Chondrocyte (in vitro differentiated cells): ENCODE results near the gene DLX1. TPM values are rescaled to one million over a fixed set of nuclear protein-coding genes. Genes with fewer than 3 reads are reported as not detected.

Source experiments
- DNase-seq: peaks from one replicate; pipeline ENCODE4 v3.0.0; 2021; ENCODE audit warnings: mixed read lengths, low spot score
- H3K27ac Mint-ChIP-seq: one replicate; pipeline ENCODE4 v1.8.0; 2021; ENCODE audit warnings: mild to moderate bottlenecking, moderate library complexity, mixed read lengths; ENCODE audit not compliant: unreplicated experiment
- H3K27me3 Mint-ChIP-seq: 2 replicates; pipeline ENCODE4 v1.8.0; 2021; ENCODE audit warnings: low read depth, mixed read lengths
- H3K36me3 Mint-ChIP-seq: 2 replicates; pipeline ENCODE4 v1.8.0; 2021; ENCODE audit warnings: low read depth, mixed read lengths
- H3K4me1 Mint-ChIP-seq: 2 replicates; pipeline ENCODE4 v1.8.0; 2021; ENCODE audit warnings: low read depth, mild to moderate bottlenecking, mixed read lengths
- H3K4me3 Mint-ChIP-seq: one replicate; pipeline ENCODE4 v1.8.0; 2021; ENCODE audit warnings: mild to moderate bottlenecking, moderate library complexity, mixed read lengths; ENCODE audit not compliant: unreplicated experiment
- H3K9me3 Mint-ChIP-seq: 2 replicates; pipeline ENCODE4 v1.8.0; 2021; ENCODE audit warnings: low read depth, mixed read lengths
- long read RNA-seq: library from polyadenylated mRNA; stranded (forward); transcript quantifications from one replicate; pipeline ENCODE4 v2.0.0, GENCODE V29; 2021
- total RNA-seq: library from RNA; stranded (reverse); gene quantifications from 3 replicates; pipeline ENCODE4 v1.2.1, GENCODE V29; 2021
- TF ChIP-seq, protein P1 (sequence below): fragments of 200-600 bp; sonication (generic); IDR thresholded peaks from 2 replicates; pipeline ENCODE4 v1.5.0; 2021; ENCODE audit warnings: antibody characterized with exemption, mild to moderate bottlenecking, moderate library complexity

Gene DLX1
- 6.7 to 34.2 TPM (median 7.1 TPM) in 3 replicates for total RNA-seq
- long read RNA-seq, transcript DLX1-203 (3 exons, 2,640 nt): major isoform, 5 of 7 reads
- long read RNA-seq, partial matches to known transcripts: 0 of 7 reads
- long read RNA-seq, other reads (novel, unspliced or antisense): 2 of 7 reads

DNA sequence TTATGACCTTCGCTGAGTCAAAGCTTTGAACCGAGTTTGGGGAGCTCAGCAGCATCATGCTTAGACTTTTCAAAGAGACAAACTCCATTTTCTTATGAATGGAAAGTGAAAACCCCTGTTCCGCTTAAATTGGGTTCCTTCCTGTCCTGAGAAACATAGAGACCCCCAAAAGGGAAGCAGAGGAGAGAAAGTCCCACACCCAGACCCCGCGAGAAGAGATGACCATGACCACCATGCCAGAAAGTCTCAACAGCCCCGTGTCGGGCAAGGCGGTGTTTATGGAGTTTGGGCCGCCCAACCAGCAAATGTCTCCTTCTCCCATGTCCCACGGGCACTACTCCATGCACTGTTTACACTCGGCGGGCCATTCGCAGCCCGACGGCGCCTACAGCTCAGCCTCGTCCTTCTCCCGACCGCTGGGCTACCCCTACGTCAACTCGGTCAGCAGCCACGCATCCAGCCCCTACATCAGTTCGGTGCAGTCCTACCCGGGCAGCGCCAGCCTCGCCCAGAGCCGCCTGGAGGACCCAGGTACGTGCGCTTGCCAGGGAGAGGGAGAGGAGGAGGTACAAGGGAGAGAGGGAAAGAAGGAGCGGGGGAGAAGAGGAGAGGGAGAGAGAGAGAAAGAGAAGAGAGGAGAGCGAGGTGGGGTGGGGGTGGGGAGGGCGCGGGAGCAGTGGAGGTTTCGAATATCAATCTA lies at the start of gene DLX1:
TSS of gene DLX1 (plus strand) at position 48 of the 700 bp plus-strand sequence. CDS start at position 219, 171 bp downstream.
- peaks cover 7% of the 10 kb centered on the region for H3K27me3 Mint-ChIP-seq
- H3K9me3 Mint-ChIP-seq: no peaks in the 10 kb centered on the region
- peak within 1 kb of the TSS; percentile 98 for H3K4me3 Mint-ChIP-seq
- TF ChIP-seq, protein P1, sequence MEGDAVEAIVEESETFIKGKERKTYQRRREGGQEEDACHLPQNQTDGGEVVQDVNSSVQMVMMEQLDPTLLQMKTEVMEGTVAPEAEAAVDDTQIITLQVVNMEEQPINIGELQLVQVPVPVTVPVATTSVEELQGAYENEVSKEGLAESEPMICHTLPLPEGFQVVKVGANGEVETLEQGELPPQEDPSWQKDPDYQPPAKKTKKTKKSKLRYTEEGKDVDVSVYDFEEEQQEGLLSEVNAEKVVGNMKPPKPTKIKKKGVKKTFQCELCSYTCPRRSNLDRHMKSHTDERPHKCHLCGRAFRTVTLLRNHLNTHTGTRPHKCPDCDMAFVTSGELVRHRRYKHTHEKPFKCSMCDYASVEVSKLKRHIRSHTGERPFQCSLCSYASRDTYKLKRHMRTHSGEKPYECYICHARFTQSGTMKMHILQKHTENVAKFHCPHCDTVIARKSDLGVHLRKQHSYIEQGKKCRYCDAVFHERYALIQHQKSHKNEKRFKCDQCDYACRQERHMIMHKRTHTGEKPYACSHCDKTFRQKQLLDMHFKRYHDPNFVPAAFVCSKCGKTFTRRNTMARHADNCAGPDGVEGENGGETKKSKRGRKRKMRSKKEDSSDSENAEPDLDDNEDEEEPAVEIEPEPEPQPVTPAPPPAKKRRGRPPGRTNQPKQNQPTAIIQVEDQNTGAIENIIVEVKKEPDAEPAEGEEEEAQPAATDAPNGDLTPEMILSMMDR: no peak
- DNase-seq: no peak
- peak within 1 kb of the TSS; percentile 100 for H3K27ac Mint-ChIP-seq
- H3K36me3 Mint-ChIP-seq: peaks cover 10% of the 10 kb centered on the region
- peaks cover 48% of the 10 kb centered on the region for H3K4me1 Mint-ChIP-seq

DNA sequence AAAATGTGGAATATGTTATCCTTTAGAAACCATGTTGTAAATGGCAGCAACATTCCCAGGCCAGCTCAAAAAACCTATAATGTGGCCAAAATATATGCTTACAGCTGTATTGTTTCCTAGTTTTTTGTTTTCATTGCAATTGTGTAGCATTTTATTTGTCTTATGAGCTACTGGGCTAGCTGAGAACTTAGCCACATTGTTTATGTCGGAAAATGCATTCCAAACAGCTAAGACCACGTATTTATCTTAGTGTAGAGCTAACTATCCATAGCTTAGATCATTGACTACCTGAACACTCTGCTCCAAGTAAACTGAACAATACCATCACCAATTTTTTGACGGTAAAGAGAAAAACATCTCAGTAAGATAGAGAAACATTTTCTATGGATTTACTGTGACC lies 47.2 kb upstream of the DLX1 start:
- Mint-ChIP-seq H3K9me3 (no peaks in the 10 kb centered on the region), H3K36me3 (no peaks in the 10 kb centered on the region), H3K27ac (no peak overlapping the region), H3K4me3 (no peak overlapping the region), H3K4me1 (peaks cover 13% of the 10 kb centered on the region), H3K27me3 (no peaks in the 10 kb centered on the region)
- TF ChIP-seq, protein P1: no peak
- DNase-seq: no peak

DNA sequence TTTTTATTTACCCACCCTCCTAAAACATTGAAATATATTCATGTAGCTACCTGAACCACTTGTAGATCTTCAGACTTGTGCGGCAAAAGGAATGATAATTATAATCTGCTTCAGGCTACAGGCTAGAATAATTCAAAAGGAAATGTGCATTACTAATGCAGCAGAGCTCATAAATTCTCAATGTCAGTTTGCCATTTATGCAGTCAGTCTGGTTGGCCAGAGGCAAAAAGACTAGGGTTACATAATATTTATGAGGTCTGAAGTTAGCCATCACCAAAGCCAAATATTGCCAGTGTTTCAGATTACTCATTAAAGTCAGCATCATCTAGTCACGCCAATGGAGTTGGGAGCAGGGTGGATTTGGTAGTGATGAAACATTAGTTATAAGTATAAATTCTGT lies 46.7 kb upstream of the DLX1 start:
- H3K27ac Mint-ChIP-seq: no peak overlapping the region
- no peaks in the 10 kb centered on the region for H3K27me3 Mint-ChIP-seq
- no peaks in the 10 kb centered on the region for H3K9me3 Mint-ChIP-seq
- TF ChIP-seq, protein P1: no peak
- no peaks in the 10 kb centered on the region for H3K36me3 Mint-ChIP-seq
- H3K4me1 Mint-ChIP-seq: peaks cover 13% of the 10 kb centered on the region
- H3K4me3 Mint-ChIP-seq: no peak overlapping the region
- no peak for DNase-seq

DNA sequence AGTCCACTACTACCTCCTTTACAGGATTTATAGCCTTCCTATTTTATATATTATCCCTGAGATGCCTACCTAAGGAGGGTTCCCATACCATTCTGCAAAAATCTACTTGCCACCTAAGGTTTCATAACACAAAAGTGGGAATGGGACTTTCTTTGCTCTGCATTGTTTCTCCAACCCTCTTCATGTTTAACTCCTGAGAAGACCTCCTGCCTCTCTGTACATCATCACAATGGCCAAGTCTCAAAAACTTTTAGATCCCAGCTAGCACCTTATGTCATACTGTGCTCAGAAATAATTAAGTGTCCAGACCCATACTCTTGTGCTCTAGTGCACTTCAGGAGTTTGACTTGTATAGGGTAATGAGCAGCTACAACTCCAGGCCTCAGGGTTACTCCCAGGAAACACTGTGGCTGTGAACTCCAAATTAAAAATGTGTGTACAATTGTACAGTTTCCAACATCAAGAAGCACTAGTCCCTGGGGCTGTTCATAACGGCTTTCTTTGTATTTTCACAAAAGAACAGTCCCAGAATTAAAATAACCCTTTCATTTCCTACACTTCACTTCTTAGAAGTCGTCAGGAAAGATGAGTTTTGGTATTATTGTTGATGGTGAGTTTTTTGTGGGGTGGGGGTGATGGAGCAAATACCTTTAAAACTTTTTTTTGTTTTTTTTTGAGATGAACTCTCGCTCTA lies 46.1 kb upstream of the DLX1 start:
- Mint-ChIP-seq H3K4me3 (no peak overlapping the region), H3K9me3 (no peaks in the 10 kb centered on the region), H3K27ac (no peak overlapping the region), H3K4me1 (peaks cover 13% of the 10 kb centered on the region), H3K27me3 (no peaks in the 10 kb centered on the region), H3K36me3 (no peaks in the 10 kb centered on the region)
- no peak for DNase-seq
- TF ChIP-seq, protein P1: no peak

DNA sequence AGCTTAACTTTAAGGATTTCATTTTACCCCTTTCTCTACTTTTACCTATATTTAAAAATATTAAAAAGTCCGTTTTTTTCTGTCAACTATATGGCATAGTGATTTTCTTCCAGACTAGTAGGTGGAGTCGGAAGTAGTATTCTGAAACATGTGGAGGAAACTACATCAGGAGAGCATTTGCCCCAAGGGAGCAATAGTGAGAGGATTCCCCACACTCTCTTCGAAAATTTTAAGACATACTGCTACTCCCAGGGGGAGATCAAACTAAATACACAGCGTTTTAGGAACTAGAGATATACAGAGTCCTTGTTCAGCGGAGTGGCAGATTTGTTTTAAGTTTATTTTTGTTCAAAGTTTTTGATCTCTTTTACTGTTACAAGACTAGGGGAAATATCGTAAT lies 45.0 kb upstream of the DLX1 start:
- TF ChIP-seq, protein P1: no peak
- Mint-ChIP-seq H3K9me3 (no peaks in the 10 kb centered on the region), H3K4me1 (peaks cover 13% of the 10 kb centered on the region), H3K4me3 (no peak overlapping the region), H3K36me3 (no peaks in the 10 kb centered on the region), H3K27me3 (no peaks in the 10 kb centered on the region), H3K27ac (no peak overlapping the region)
- no peak for DNase-seq
